Peyer's patch (tissue), 4 donors: Measurements from ENCODE around the gene FAM222A.

Experiments used
- POLR2A ChIP-seq, 2 donors: fragments of 450-650 bp; IDR thresholded peaks; one replicate each; pipeline ENCODE4 v1.5.1; 2017; ENCODE audit warnings: antibody characterized with exemption in 2 of 2, mild to moderate bottlenecking in 2 of 2, moderate library complexity in 2 of 2
- TF ChIP-seq, protein P1 (sequence below), 6 experiments: fragments of 450-650 bp in 4 of 6; fragments of 200-600 bp in 2 of 6; sonication (generic) in 1 of 6; IDR thresholded peaks; one replicate each; pipeline ENCODE4 v1.5.1; 2017 to 2019; ENCODE audit warnings: antibody characterized with exemption in 6 of 6, mild to moderate bottlenecking in 3 of 6, moderate library complexity in 1 of 6

DNA sequence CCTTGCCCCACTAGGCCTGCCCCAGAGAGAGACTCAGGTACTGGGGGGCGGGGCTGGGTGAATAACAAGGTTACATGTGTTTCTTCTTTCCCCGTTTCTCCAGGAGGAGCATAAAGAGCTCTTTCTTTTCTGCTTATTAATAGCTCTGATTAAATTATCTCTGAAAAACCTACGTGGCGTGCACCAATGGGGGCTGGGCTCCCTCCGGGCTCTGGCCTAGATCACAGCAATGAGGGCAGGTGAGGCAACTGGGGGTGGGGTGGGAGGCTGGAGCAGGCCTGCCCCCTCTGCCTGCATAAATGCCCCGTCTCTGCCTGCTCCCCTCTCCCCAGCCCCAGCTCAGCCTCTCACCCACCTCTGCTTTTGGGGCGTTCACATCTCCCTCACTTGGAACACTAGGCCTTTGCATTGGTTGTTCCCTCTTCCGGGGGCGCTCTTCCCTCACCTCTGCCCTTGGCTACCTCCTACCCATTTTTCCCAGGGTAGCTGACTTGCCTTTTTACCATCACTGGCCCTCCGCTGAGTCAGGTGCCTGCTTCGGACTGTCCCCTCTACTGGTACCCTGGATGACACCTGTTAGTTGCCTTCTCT is 4.1 kb upstream of the FAM222A start:
- TF ChIP-seq, protein P1, sequence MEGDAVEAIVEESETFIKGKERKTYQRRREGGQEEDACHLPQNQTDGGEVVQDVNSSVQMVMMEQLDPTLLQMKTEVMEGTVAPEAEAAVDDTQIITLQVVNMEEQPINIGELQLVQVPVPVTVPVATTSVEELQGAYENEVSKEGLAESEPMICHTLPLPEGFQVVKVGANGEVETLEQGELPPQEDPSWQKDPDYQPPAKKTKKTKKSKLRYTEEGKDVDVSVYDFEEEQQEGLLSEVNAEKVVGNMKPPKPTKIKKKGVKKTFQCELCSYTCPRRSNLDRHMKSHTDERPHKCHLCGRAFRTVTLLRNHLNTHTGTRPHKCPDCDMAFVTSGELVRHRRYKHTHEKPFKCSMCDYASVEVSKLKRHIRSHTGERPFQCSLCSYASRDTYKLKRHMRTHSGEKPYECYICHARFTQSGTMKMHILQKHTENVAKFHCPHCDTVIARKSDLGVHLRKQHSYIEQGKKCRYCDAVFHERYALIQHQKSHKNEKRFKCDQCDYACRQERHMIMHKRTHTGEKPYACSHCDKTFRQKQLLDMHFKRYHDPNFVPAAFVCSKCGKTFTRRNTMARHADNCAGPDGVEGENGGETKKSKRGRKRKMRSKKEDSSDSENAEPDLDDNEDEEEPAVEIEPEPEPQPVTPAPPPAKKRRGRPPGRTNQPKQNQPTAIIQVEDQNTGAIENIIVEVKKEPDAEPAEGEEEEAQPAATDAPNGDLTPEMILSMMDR (IDR thresholded peaks at IDR 0.05), result no peak
- no peak for TF ChIP-seq POLR2A (IDR thresholded peaks at IDR 0.05)
